Smooth muscle cell (in vitro differentiated cells): ENCODE results near the gene LOC101059915.

Experiments used
- DNase-seq: peaks from one replicate; lab custom pipeline; 2025; ENCODE audit not compliant: unreplicated experiment; lab: John Stamatoyannopoulos, UW
- H2AFZ ChIP-seq: fragments of 200-600 bp; sonication (generic); 2 replicates; pipeline ENCODE4 v1.6.0; 2016; ENCODE audit warnings: antibody characterized with exemption, low read depth, mild to moderate bottlenecking
- H3F3A ChIP-seq: fragments of 200-600 bp; sonication (generic); 2 replicates; pipeline ENCODE4 v1.6.0; 2017; ENCODE audit warnings: antibody characterized with exemption, low read depth
- H3K27ac ChIP-seq: fragments of 200-600 bp; sonication (generic); 2 replicates; pipeline ENCODE4 v1.5.1; 2016; ENCODE audit warnings: low read depth, mild to moderate bottlenecking
- H3K27me3 ChIP-seq: fragments of 200-600 bp; sonication (generic); 2 replicates; pipeline ENCODE4 v1.6.1; 2016; ENCODE audit warnings: low read depth, mild to moderate bottlenecking
- H3K36me3 ChIP-seq: fragments of 200-600 bp; sonication (generic); 2 replicates; pipeline ENCODE4 v1.5.1; 2016; ENCODE audit warnings: low read depth
- H3K4me1 ChIP-seq: fragments of 200-600 bp; sonication (generic); 2 replicates; pipeline ENCODE4 v1.5.1; 2016; ENCODE audit warnings: low read depth
- H3K4me2 ChIP-seq: fragments of 200-600 bp; sonication (generic); 2 replicates; pipeline ENCODE4 v1.6.0; 2016; ENCODE audit warnings: mild to moderate bottlenecking
- H3K4me3 ChIP-seq: fragments of 200-600 bp; sonication (generic); 2 replicates; pipeline ENCODE4 v1.5.1; 2016; ENCODE audit warnings: mild to moderate bottlenecking
- H3K79me2 ChIP-seq: fragments of 200-600 bp; sonication (generic); 2 replicates; pipeline ENCODE4 v1.6.0; 2016; ENCODE audit warnings: low read depth, mild to moderate bottlenecking
- H3K9ac ChIP-seq: fragments of 200-600 bp; sonication (generic); 2 replicates; pipeline ENCODE4 v1.6.0; 2016; ENCODE audit warnings: low read depth
- H3K9me3 ChIP-seq: fragments of 200-600 bp; sonication (generic); replicated peaks from 2 replicates; pipeline ENCODE4 v1.5.1; 2016; ENCODE audit warnings: low read depth
- H4K20me1 ChIP-seq: fragments of 200-600 bp; sonication (generic); 2 replicates; pipeline ENCODE4 v1.6.0; 2016; ENCODE audit warnings: low read depth
- CTCF ChIP-seq: fragments of 200-600 bp; sonication (generic); IDR thresholded peaks from 2 replicates; pipeline ENCODE4 v1.5.1; 2017; ENCODE audit warnings: borderline replicate concordance, mild to moderate bottlenecking, antibody characterized with exemption; ENCODE audit not compliant: insufficient read depth, poor library complexity, severe bottlenecking
- WGBS: methylation state at CpG from one replicate; pipeline ENCODE4 v1.1.7; 2016; ENCODE audit warnings: low lambda C conversion rate; 5-methylcytosine and 5-hydroxymethylcytosine counted together

Gene LOC101059915

DNA sequence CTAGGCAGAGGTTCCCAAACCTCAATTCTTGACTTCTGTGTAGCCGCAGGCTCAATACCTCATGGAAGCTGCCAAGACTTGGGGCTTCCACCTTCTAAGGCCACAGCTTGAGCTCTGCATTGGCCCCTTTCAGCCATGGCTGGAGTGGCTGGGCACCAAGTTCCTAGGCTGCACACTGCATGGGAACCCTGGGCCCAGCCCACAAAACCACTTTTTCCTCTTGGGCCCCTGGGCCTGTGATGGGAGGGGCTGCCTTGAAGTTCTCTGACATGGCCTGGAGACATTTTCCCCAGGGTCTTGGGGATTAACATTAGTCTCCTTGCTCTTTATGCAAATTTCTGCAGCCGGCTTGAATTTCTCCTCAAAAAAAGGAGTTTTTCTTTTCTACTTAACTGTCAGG is 14.0 kb upstream of the LOC101059915 start:
- H4K20me1 ChIP-seq, result no peaks in the 10 kb centered on the region
- no peak overlapping the region for H3K9ac ChIP-seq
- no peak overlapping the region for H3K27ac ChIP-seq
- no peaks in the 10 kb centered on the region for H3K9me3 ChIP-seq
- TF ChIP-seq CTCF, result no peak
- 86% methylated on average over 2 of the region's 2 CpGs for WGBS
- H2AFZ ChIP-seq, result no peak overlapping the region
- no peaks in the 10 kb centered on the region for H3K4me1 ChIP-seq
- no peaks in the 10 kb centered on the region for H3K36me3 ChIP-seq
- no peak overlapping the region for H3K4me3 ChIP-seq
- no peaks in the 10 kb centered on the region for H3K27me3 ChIP-seq
- DNase-seq, result no peak
- H3F3A ChIP-seq, result no peaks in the 10 kb centered on the region
- no peaks in the 10 kb centered on the region for H3K79me2 ChIP-seq
- H3K4me2 ChIP-seq, result no peak overlapping the region

DNA sequence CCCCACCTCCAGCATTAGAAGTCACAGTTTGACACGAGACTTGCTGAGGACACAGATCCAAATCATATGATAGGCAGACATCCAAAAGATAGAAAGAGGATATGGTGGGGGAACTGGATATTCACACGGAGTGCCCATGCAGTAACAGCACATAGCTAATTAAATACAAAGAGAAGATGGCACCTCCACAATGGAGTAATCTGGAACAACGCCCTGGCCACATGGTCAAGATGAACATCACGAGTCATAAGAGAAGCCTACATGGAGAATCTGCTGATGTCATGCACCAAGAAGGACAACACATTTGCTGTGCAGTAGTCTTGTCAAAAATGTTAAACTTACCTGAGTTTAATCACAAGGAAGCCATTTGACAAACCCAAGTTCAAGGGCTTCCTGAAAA is 10.1 kb upstream of the LOC101059915 start:
- Histone ChIP-seq H3K9me3 (no peaks in the 10 kb centered on the region), H3K79me2 (no peaks in the 10 kb centered on the region), H3K4me3 (no peak overlapping the region), H3K27ac (no peak overlapping the region), H3K9ac (no peak overlapping the region), H3F3A (no peaks in the 10 kb centered on the region), H3K4me2 (no peak overlapping the region), H2AFZ (no peak overlapping the region), H3K27me3 (no peaks in the 10 kb centered on the region), H4K20me1 (no peaks in the 10 kb centered on the region), H3K4me1 (no peaks in the 10 kb centered on the region), H3K36me3 (no peaks in the 10 kb centered on the region)
- no peak for DNase-seq
- WGBS, result 72% methylated on average over 4 of the region's 4 CpGs
- TF ChIP-seq CTCF, result no peak

DNA sequence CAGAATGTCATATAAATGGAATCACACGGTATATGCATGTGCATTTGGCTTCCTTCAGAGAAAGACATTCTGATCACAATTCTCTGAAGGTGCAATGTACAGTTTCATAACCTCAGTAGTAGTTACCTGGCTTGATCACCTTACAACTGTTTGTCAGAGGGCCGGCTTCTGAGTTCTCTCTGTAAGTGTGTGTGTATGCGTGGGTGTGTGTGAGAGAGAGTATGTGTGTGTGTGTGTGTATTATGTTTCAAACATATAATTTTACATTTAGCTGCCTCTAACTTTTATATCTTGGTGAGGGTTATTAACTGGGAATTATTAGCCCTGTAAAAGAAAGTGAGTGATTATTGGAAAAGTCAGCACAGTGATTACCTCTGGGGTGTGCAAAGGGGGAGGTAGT is 8.0 kb upstream of the LOC101059915 start:
- H3K79me2 ChIP-seq, result no peaks in the 10 kb centered on the region
- H3K4me1 ChIP-seq, result no peaks in the 10 kb centered on the region
- no peaks in the 10 kb centered on the region for H3K27me3 ChIP-seq
- no peak overlapping the region for H3K9ac ChIP-seq
- TF ChIP-seq CTCF, result no peak
- 73% methylated on average over 3 of the region's 3 CpGs for WGBS
- no peak for DNase-seq
- H3K27ac ChIP-seq, result no peak overlapping the region
- no peak overlapping the region for H3K4me2 ChIP-seq
- H2AFZ ChIP-seq, result no peak overlapping the region
- H3K4me3 ChIP-seq, result no peak overlapping the region
- no peaks in the 10 kb centered on the region for H4K20me1 ChIP-seq
- H3F3A ChIP-seq, result no peaks in the 10 kb centered on the region
- H3K36me3 ChIP-seq, result no peaks in the 10 kb centered on the region
- no peaks in the 10 kb centered on the region for H3K9me3 ChIP-seq

DNA sequence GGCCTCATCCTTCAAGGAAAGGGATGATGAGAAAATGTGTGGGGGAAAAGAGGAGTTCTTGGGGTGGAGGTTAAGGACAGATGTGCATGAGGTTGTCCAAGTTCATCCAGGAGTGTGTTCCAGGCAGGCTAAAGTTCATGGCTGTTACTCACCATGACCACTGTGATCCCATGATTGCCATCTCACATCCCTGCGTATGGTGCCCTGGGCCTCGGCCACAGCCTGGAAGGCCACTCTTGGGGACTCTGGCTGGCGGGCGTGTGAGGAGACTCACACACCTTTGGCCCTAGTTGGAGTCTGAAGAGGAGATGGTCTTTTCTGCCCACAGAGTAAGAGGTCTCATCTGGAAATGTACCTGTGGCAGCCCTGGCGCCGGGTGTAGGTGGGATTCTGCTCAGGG is 7.4 kb upstream of the LOC101059915 start:
- Histone ChIP-seq H3K4me1 (no peaks in the 10 kb centered on the region), H4K20me1 (no peaks in the 10 kb centered on the region), H3K9me3 (no peaks in the 10 kb centered on the region), H3K4me2 (no peak overlapping the region), H3K4me3 (no peak overlapping the region), H3K79me2 (no peaks in the 10 kb centered on the region), H3K36me3 (no peaks in the 10 kb centered on the region), H3K9ac (no peak overlapping the region), H2AFZ (no peak overlapping the region), H3K27ac (no peak overlapping the region), H3K27me3 (no peaks in the 10 kb centered on the region), H3F3A (no peaks in the 10 kb centered on the region)
- DNase-seq, result no peak
- 95% methylated on average over 6 of the region's 6 CpGs for WGBS
- TF ChIP-seq CTCF, result no peak
